ENCODE data around the gene MXD4. TPM values are rescaled to one million over a fixed set of nuclear protein-coding genes. Genes with fewer than 3 reads are reported as not detected.

Gene MXD4
- 1 to 10 TPM; 5.9 to 6.9 TPM for total RNA-seq

GRCh38 chr4:2261853-2262144 is at the start of gene MXD4:
Gene MXD4 (minus strand): TSS chr4:2262109. CDS start chr4:2261980, 129 bp downstream.
- peak within 1 kb of the TSS; percentile 70 for H3K4me3 Mint-ChIP-seq
- H3K4me1 Mint-ChIP-seq (ENCODE audit: low read depth) = no peaks in the 10 kb centered on the region
- H3K9me3 Mint-ChIP-seq (ENCODE audit: insufficient read depth) = no peaks in the 10 kb centered on the region
- ChIA-PET POLR2A (interaction anchor here (0.9 to 1.5 kb wide), 7 partner anchors 10 to 207 kb away, joined by 4 to 27 read pairs (median 6); partner anchors contain the start of genes HAUS3, POLN and RNF4), CTCF (interaction anchor here (0.9 to 1.7 kb wide), 7 partner anchors 18 to 151 kb away, joined by 3 to 7 read pairs (median 4); partner anchors contain the start of genes HAUS3 and POLN)
- peak within 1 kb of the TSS; percentile 83 for H3K27ac Mint-ChIP-seq
- no peaks in the 10 kb centered on the region for H3K36me3 Mint-ChIP-seq (ENCODE audit: low read depth)
- DNase-seq (no peak), ATAC-seq (no peak)
- no peaks in the 10 kb centered on the region for H3K27me3 Mint-ChIP-seq (ENCODE audit: low read depth)

GRCh38 chr4:2306773-2307410 is 45.0 kb upstream of the MXD4 start:
- no peak overlapping the region for H3K27ac Mint-ChIP-seq
- CTCF ChIA-PET = no interaction called here
- POLR2A ChIA-PET = no interaction called here

GRCh38 chr4:2305766-2306501 is 44.0 kb upstream of the MXD4 start:
- DNase-seq = no peak
- POLR2A ChIA-PET = no interaction called here
- Mint-ChIP-seq H3K4me1 (ENCODE audit: low read depth) (no peaks in the 10 kb centered on the region), H3K4me3 (no peak overlapping the region), H3K36me3 (ENCODE audit: low read depth) (peaks cover 3% of the 10 kb centered on the region), H3K27me3 (ENCODE audit: low read depth) (peaks cover 3% of the 10 kb centered on the region), H3K9me3 (ENCODE audit: insufficient read depth) (peaks cover 15% of the 10 kb centered on the region), H3K27ac (no peak overlapping the region)
- ATAC-seq = no peak
- CTCF ChIA-PET = no interaction called here

More at GRCh38 chr4:2306773-2307410, 45.0 kb upstream of the MXD4 start:
- no peak for ATAC-seq
- no peaks in the 10 kb centered on the region for H3K4me1 Mint-ChIP-seq (ENCODE audit: low read depth)
- H3K36me3 Mint-ChIP-seq (ENCODE audit: low read depth) = peaks cover 3% of the 10 kb centered on the region
- DNase-seq = no peak
- H3K27me3 Mint-ChIP-seq (ENCODE audit: low read depth) = peaks cover 3% of the 10 kb centered on the region
- H3K4me3 Mint-ChIP-seq = no peak overlapping the region
- peaks cover 15% of the 10 kb centered on the region for H3K9me3 Mint-ChIP-seq (ENCODE audit: insufficient read depth)

GRCh38 chr4:2304877-2305561 is 43.1 kb upstream of the MXD4 start:
- POLR2A ChIA-PET = no interaction called here
- Mint-ChIP-seq H3K27me3 (ENCODE audit: low read depth) (peaks cover 3% of the 10 kb centered on the region), H3K36me3 (ENCODE audit: low read depth) (peaks cover 3% of the 10 kb centered on the region), H3K4me1 (ENCODE audit: low read depth) (no peaks in the 10 kb centered on the region), H3K4me3 (no peak overlapping the region), H3K9me3 (ENCODE audit: insufficient read depth) (peaks cover 11% of the 10 kb centered on the region), H3K27ac (no peak overlapping the region)
- DNase-seq (no peak), ATAC-seq (no peak)
- CTCF ChIA-PET = no interaction called here

- Mint-ChIP-seq H3K4me3 (no peak overlapping the region), H3K27ac (no peak overlapping the region), H3K4me1 (ENCODE audit: low read depth) (no peaks in the 10 kb centered on the region), H3K27me3 (ENCODE audit: low read depth) (peaks cover under 1% of the 10 kb centered on the region), H3K9me3 (ENCODE audit: insufficient read depth) (peaks cover 10% of the 10 kb centered on the region), H3K36me3 (ENCODE audit: low read depth) (peaks cover 3% of the 10 kb centered on the region)
- ChIA-PET POLR2A (no interaction called here), CTCF (no interaction called here)
- ATAC-seq = no peak
- no peak for DNase-seq
Measured at GRCh38 chr4:2304321-2304876, 42.5 kb upstream of the MXD4 start.

GRCh38 chr4:2303686-2304320 is 41.9 kb upstream of the MXD4 start:
- ATAC-seq (no peak), DNase-seq (no peak)
- Mint-ChIP-seq H3K36me3 (ENCODE audit: low read depth) (peaks cover 3% of the 10 kb centered on the region), H3K4me1 (ENCODE audit: low read depth) (no peaks in the 10 kb centered on the region), H3K9me3 (ENCODE audit: insufficient read depth) (peaks cover 7% of the 10 kb centered on the region), H3K27ac (no peak overlapping the region), H3K27me3 (ENCODE audit: low read depth) (no peaks in the 10 kb centered on the region), H3K4me3 (no peak overlapping the region)
- POLR2A ChIA-PET = no interaction called here
- CTCF ChIA-PET = no interaction called here

- no peaks in the 10 kb centered on the region for H3K27me3 Mint-ChIP-seq (ENCODE audit: low read depth)
- ChIA-PET CTCF (no interaction called here), POLR2A (no interaction called here)
- no peak for ATAC-seq
- peaks cover 7% of the 10 kb centered on the region for H3K9me3 Mint-ChIP-seq (ENCODE audit: insufficient read depth)
- no peak overlapping the region for H3K4me3 Mint-ChIP-seq
- H3K36me3 Mint-ChIP-seq (ENCODE audit: low read depth) = peaks cover 3% of the 10 kb centered on the region
- DNase-seq = no peak
- peaks cover 2% of the 10 kb centered on the region for H3K4me1 Mint-ChIP-seq (ENCODE audit: low read depth)
- H3K27ac Mint-ChIP-seq = no peak overlapping the region
Measured at GRCh38 chr4:2303121-2303685, 41.3 kb upstream of the MXD4 start.

- Mint-ChIP-seq H3K27me3 (ENCODE audit: low read depth) (peaks cover 6% of the 10 kb centered on the region), H3K9me3 (ENCODE audit: insufficient read depth) (peaks cover 7% of the 10 kb centered on the region), H3K4me1 (ENCODE audit: low read depth) (peaks cover 8% of the 10 kb centered on the region), H3K27ac (no peak overlapping the region), H3K36me3 (ENCODE audit: low read depth) (peaks cover 3% of the 10 kb centered on the region), H3K4me3 (no peak overlapping the region)
- no peak for DNase-seq
- no peak for ATAC-seq
- CTCF ChIA-PET = no interaction called here
- POLR2A ChIA-PET = no interaction called here
Measured at GRCh38 chr4:2302387-2303119, 40.6 kb upstream of the MXD4 start.

GRCh38 chr4:2301806-2302205 is 39.9 kb upstream of the MXD4 start:
- H3K4me1 Mint-ChIP-seq (ENCODE audit: low read depth) = peaks cover 16% of the 10 kb centered on the region
- DNase-seq (no peak), ATAC-seq (no peak)
- H3K36me3 Mint-ChIP-seq (ENCODE audit: low read depth) = peaks cover 2% of the 10 kb centered on the region
- H3K27me3 Mint-ChIP-seq (ENCODE audit: low read depth) = peaks cover 7% of the 10 kb centered on the region
- H3K9me3 Mint-ChIP-seq (ENCODE audit: insufficient read depth) = peaks cover 2% of the 10 kb centered on the region
- H3K27ac Mint-ChIP-seq = no peak overlapping the region
- ChIA-PET POLR2A (interaction anchor here (0.8 kb wide), 1 partner anchor 20 kb away, joined by 3 read pairs; no protein-coding TSS in a partner anchor), CTCF (no interaction called here)
- no peak overlapping the region for H3K4me3 Mint-ChIP-seq

GRCh38 chr4:2301225-2301642 is 39.3 kb upstream of the MXD4 start:
- ATAC-seq (no peak), DNase-seq (peak; percentile 15)
- Mint-ChIP-seq H3K4me1 (ENCODE audit: low read depth) (peaks cover 20% of the 10 kb centered on the region), H3K27ac (no peak overlapping the region), H3K9me3 (ENCODE audit: insufficient read depth) (no peaks in the 10 kb centered on the region), H3K27me3 (ENCODE audit: low read depth) (peaks cover 7% of the 10 kb centered on the region), H3K36me3 (ENCODE audit: low read depth) (no peaks in the 10 kb centered on the region), H3K4me3 (no peak overlapping the region)
- POLR2A ChIA-PET = interaction anchor here (0.8 kb wide), 1 partner anchor 19 kb away, joined by 3 read pairs; no protein-coding TSS in a partner anchor
- CTCF ChIA-PET = no interaction called here
